ENCODE results near the gene FBXO24.

Gene FBXO24

DNA sequence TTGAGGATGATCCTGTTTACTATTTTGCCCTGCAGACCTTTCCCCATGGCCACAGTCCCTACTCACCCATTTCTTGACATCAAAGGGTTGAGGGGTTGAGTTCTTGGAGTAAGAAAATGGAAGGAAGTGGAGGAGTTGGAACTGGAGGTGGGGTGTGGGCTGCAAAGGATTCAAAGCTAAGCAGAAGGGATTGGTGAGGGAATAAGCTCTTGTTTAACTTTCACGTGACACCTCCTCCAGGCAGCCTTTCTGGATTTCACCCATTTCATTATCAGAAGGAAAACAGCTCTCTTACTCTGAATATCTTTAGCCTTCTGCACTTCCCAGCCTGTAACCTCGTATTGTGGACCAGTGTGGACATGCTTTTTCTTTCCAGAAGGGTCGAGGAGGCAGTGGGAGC is 39.9 kb downstream of the FBXO24 start:
- DNase-seq = no peak

DNA sequence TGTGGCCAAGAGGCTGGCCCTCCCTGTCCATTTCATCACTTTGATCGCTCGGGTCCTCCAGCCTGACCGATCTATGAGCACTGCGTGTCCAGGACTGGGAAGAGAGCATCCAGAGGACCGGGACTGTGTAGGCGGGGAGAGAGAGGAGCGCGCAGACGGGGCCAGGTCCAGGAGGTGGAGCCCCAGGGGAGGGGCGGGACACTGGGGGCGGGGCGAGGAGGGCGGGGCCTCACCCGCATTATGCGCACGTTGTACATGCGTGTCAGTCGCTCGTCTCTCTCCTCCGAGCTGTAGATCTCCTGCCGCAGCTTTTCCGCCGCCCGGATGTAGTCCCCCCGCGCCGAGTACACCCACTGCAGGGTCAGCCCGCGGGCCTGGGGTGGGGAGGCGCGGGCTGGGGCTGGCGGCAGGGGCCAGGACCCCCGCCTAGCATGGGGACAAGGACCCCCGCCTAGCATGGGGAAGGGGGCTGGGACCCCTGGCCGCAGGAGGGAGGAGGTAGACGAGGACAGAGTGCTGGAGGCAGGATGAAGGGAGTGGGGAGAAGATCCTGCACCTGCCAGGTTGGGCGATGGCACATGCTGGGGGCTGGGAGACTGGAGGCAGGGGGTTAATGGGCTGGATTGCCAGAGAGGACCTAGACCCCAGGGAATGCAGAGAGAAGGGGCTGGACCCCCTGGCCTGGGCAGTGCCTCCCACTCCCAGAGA is 40.6 kb downstream of the FBXO24 start:
- DNase-seq = peak; percentile 64 to 89

DNA sequence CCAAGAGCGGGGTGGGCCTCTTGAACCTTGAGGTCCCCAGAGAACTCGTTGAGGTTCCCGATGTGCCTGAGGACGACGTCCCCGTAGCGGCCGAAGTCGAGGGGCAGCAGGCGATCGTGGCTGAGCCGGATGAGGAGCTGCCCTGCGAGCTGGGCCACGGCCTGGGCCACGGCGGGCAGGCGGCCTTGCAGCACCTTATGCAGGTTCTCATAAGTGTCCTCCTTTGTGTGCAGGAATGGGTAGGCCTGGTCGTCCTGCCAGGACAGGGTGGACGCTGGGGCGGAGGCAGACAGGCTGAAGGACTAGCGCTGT is 41.1 kb downstream of the FBXO24 start:
- DNase-seq = no peak

DNA sequence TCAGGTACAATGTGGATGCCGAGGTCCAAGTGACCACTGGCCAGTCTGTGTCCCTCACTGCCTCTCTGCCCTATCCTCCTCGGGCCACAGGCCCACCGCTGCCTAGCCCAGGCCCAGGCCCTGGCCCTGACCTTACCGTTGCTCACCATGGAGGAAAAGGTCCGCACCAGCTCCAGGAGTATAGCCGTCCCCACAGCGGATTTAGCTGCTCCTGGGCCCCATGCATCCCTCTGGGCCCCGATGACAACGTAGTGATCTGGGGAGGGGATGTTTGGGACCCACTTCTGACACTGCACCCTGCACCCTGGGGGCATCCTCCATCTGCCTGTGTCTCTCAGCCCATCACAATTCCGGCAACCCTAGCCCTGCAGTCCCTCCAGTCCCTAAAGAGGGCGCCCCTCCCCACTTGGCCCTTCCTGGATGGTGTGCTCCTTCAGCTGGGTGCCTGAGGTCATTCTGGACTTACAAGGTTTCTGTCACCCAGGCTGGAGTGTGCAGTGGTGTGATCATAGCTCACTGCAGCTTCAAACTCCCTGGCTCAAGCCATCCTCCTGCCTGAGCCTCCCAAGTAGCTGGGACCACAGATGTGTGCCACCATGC is 43.1 kb downstream of the FBXO24 start:
- peak in 1 of 2 experiments; percentile 72 for DNase-seq

DNA sequence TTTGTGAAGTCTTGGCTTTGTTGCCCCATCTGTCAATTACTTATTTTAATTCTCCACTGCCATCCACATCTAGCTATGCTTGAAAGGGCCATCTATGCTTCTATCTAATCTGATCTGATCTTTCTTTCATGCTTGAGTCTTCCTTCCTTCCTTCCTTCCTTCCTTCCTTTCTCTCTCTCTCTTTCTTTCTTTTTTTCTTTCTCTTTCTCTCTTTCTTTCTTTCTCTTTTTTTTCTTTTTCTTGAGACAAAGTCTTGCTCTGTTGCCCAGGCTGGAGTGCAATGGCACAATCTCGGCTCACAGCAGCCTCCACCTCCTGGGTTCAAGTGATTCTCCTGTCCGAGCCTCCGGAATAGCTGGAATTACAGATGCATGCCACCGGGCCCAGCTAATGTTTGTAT is 43.9 kb downstream of the FBXO24 start:
- no peak for DNase-seq

DNA sequence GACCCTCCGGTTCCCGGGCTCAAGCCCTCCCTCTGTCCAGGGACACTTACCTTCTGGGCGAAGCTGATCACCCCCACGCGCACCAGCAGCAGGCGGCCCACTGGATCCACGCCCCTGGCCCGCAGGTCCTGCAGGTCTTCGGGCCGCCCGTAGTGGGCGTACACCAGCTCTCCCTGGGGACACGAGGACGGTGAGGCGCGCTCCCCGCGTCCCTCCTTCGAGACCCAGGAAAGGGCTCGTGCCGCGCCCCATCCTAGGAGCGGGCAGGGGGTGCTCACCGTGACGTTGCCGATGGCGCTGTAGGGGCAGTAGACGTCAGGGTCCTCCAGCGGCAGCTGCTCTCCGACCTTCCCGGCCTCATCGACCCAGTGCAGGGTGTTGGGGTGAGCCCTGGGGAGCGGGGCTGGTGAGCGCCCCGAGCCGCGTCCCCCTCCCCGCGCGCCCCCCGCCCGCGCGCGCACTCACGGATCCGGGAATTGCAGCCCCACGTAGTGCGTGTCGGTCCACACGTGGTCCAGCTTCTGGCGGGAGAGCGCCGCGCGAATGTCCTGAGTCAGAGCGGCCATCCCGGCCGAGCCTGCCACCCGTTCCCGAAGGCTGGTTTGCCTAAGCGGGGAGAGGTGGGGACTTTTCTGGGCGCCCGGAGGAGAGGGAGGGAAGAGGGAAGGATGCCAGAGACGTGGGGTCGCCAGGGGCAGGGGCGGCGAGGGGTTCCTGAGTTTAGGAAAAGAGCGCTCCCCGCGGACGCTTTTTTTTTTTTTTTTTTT is 47.0 kb downstream of the FBXO24 start:
- peak; percentile 64 to 84 for DNase-seq

DNA sequence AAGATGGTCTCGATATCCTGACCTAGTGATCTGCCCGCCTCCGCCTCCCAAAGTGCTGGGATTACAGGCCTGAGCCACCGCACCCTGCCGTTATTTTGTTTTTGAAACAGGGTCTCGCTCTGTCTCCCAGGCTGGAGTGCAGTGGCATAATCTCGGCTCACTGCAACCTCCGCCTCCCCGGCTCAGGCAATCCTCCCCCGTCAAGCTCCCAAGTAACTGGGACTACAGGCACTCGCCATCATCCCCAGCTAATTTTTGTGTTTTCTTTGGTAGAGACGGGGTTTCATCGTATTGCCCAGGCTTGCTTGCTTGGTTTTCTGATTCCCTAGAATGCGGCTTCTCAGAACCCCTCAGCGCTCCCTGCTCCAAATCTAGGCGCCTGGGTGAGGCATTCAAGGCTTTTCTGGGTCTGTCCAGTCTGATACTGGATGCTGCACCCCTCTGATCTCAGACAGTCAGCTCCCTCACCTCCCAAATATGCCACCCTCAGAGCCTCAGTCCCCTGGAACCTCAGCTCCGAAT is 53.9 kb downstream of the FBXO24 start:
- DNase-seq = no peak

DNA sequence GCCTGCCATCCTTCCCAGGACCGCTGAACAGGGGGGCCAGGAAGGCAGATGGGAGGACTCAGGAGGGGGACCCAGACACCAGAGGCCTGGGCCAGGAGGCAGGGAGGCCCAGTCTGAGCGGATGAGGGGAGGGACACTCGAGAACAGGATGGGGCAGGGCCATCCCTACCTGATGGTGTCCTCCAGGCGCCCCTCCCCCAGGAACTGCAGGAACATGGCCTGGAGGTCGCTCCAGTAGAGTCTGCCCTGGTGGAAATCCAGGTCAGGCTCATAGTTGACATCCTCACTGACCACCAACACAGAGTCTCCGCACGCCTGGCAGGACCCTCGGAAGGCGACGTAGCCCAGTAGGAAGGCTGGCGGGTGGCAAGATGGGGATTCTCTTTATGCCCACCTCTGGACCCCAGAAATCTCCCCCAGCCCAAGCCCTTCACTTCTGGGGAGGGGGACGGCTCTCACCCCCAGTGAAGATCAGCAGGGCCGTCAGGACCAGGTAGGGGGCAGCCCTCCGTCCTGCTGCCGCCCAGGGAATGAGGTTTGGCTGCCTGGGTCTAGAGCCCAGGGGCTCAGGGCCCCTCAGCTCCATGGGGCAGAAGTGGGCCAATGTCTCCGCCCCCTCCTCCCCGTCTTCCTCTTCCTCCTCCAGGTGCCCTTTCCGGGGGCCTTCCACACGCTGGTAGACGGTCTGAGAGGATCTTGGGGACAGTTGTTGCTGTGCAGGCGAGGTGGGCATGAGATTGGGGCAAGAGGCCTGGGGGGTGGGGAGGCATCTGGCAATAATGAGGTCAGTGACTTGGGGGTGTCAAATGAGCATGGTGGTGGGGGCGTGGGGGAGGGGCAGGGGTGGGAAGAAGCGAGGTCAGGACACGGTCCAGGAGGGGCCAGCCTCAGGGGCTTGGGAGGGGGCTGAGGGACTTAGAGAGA is 54.7 kb downstream of the FBXO24 start:
- DNase-seq = no peak

DNA sequence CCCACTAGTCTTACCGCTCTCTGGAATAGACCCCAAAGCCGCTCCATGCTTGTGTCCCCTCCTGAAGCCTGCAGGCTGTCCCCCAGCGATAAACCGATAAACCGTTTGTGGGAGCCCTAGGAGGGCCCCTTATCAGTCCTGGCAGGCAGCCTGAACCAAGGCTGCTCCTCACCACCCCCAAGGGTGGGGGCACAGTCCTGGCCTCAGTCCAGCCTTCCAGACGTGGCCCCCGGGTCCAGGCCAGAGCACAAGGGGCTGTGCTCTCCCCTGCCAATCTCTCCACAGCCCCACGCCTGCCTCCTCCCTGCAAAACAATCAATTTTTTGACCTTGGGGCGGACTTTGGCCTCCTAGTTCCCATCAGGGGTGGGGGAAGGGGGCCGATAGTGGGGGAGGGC is 55.3 kb downstream of the FBXO24 start, which contains the start of gene TFR2:
Gene TFR2, minus strand, starts transcription at position 90 of the 397 bp plus-strand sequence. Its CDS starts 43 bp downstream, at position 47.
- DNase-seq = no peak

DNA sequence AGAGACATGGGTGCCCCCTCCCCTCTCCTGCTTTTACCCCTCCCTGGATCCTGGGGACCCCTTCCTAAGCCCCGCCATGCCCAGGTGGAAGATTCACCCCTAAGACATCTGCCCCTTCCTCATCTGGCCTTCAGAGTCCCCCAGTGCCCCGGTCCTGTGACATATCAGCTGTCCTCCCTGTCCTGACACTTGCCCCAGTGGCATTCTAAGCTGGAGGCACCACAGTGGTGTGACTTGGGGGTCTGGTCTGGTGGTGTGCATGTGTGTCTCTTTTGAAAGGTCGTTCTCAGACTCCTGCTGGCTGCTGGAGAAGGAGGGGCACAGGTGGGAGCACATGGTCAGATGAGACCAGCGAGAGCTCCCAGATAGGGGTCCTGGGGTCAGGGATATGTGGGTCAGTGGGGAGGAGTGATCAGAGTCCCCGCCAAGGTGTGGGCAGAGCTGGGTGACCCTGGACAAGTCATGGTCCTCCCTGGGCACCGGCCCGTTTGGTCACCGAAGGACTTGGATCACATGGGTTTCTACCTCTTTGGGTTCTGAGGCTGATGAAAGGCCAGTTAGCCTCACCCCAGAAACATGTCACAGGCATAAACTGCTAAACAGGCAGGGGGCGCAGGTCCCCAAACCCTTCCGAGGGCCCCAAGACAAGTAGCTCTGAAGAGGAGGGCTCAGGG is 55.9 kb downstream of the FBXO24 start:
- DNase-seq = no peak

DNA sequence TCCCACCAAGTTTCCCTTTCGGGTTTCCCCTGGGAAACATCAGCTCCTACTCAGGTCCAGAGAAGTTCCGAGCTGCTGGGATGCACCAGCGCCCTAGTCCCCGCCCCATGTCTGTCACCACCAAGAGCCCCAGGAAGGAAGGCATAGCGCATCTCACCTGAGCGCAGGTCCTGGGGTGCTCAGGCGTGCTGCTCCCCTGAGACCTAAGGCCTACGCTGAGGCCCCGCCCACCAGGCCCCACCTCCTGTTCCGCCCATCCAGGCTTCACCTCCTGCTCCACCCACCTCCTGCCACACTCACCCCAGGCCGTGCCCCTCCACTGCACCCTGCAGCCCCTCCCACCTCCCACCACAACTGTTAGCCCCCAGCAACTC is 56.4 kb downstream of the FBXO24 start:
- peak in 1 of 2 experiments; percentile 67 for DNase-seq

DNA sequence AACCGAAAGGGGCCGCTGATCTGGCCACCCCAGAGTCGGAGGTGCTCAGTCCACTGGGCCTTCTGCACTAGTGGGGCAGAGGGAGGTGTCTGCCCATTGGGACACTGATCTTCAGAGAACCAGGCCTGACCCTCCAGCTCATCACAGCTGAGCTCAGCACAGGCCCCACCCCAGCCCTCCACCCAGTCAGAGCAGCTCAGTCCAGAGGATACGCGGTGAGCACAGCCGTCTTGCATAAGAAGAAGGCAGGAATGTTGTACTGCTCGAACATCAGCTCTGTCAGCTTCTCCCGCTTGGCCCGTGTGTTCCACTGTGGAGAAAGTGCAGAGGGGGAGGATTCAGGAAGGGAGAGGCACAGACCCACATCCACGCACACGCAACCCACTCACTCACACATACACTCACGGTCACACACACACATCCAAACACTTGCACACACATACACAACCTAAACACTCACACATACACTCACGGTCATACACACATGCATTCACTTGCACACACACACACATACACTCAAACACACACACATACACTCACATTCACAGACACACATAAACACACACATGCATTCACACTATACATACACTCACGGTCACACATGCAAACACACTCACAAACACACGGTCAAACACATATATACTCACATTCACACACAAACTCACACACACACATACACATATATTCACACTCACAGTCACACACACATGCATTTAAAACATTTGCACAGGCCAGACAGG is 63.9 kb downstream of the FBXO24 start:
- DNase-seq = no peak
